Measurements from ENCODE around the gene SUMF1.

SUMF1 gene

GRCh38 chr3:4491855-4492207 is 24.8 kb upstream of the SUMF1 start:
- TF ChIP-seq POLR2AphosphoS5 (IDR thresholded peaks at IDR 0.05; ENCODE audit: low read depth, low read length) = no peak
- no peak for TF ChIP-seq TAF1 (IDR thresholded peaks at IDR 0.05; ENCODE audit: borderline replicate concordance, insufficient read depth, low read length)
- no peak for TF ChIP-seq FOXP2 (optimal IDR thresholded peaks at IDR 0.05; ENCODE audit: borderline replicate concordance, extremely low read depth, extremely low read length, insufficient read depth)
- no peak for TF ChIP-seq SIN3A (IDR thresholded peaks at IDR 0.05; ENCODE audit: borderline replicate concordance, insufficient read depth, low read length)

GRCh38 chr3:4478261-4478660 is 11.2 kb upstream of the SUMF1 start:
- no peak for TF ChIP-seq FOXP2 (optimal IDR thresholded peaks at IDR 0.05; ENCODE audit: borderline replicate concordance, extremely low read depth, extremely low read length, insufficient read depth)
- TF ChIP-seq REST (IDR thresholded peaks at IDR 0.05; ENCODE audit: insufficient read depth in 1 of 2, low read depth in 2 of 2, low read length in 2 of 2) = no peak
- TF ChIP-seq POLR2AphosphoS5 (IDR thresholded peaks at IDR 0.05; ENCODE audit: low read depth, low read length) = no peak
- TF ChIP-seq SIN3A (IDR thresholded peaks at IDR 0.05; ENCODE audit: borderline replicate concordance, insufficient read depth, low read length) = no peak
- TF ChIP-seq TAF1 (IDR thresholded peaks at IDR 0.05; ENCODE audit: borderline replicate concordance, insufficient read depth, low read length) = no peak

GRCh38 chr3:4476496-4476895 is 9.4 kb upstream of the SUMF1 start:
- TF ChIP-seq TAF1 (IDR thresholded peaks at IDR 0.05; ENCODE audit: borderline replicate concordance, insufficient read depth, low read length) (no peak), REST (IDR thresholded peaks at IDR 0.05; ENCODE audit: insufficient read depth in 1 of 2, low read depth in 2 of 2, low read length in 2 of 2) (no peak), POLR2AphosphoS5 (IDR thresholded peaks at IDR 0.05; ENCODE audit: low read depth, low read length) (no peak)

- no peak for TF ChIP-seq SIN3A (IDR thresholded peaks at IDR 0.05; ENCODE audit: borderline replicate concordance, insufficient read depth, low read length)
- no peak for TF ChIP-seq FOXP2 (optimal IDR thresholded peaks at IDR 0.05; ENCODE audit: borderline replicate concordance, extremely low read depth, extremely low read length, insufficient read depth)
- TF ChIP-seq REST (IDR thresholded peaks at IDR 0.05; ENCODE audit: insufficient read depth in 1 of 2, low read depth in 2 of 2, low read length in 2 of 2) = no peak
- no peak for TF ChIP-seq TAF1 (IDR thresholded peaks at IDR 0.05; ENCODE audit: borderline replicate concordance, insufficient read depth, low read length)
- no peak for TF ChIP-seq POLR2AphosphoS5 (IDR thresholded peaks at IDR 0.05; ENCODE audit: low read depth, low read length)
Measured at GRCh38 chr3:4475804-4476203, 8.7 kb upstream of the SUMF1 start.

GRCh38 chr3:4474683-4475490 is 7.8 kb upstream of the SUMF1 start:
- TF ChIP-seq TAF1 (IDR thresholded peaks at IDR 0.05; ENCODE audit: borderline replicate concordance, insufficient read depth, low read length) (no peak), FOXP2 (optimal IDR thresholded peaks at IDR 0.05; ENCODE audit: borderline replicate concordance, extremely low read depth, extremely low read length, insufficient read depth) (peak; percentile 18)

GRCh38 chr3:4472766-4473165 is 5.7 kb upstream of the SUMF1 start:
- TF ChIP-seq POLR2AphosphoS5 (IDR thresholded peaks at IDR 0.05; ENCODE audit: low read depth, low read length) (no peak), FOXP2 (optimal IDR thresholded peaks at IDR 0.05; ENCODE audit: borderline replicate concordance, extremely low read depth, extremely low read length, insufficient read depth) (no peak), REST (IDR thresholded peaks at IDR 0.05; ENCODE audit: insufficient read depth in 1 of 2, low read depth in 2 of 2, low read length in 2 of 2) (no peak), TAF1 (IDR thresholded peaks at IDR 0.05; ENCODE audit: borderline replicate concordance, insufficient read depth, low read length) (no peak), SIN3A (IDR thresholded peaks at IDR 0.05; ENCODE audit: borderline replicate concordance, insufficient read depth, low read length) (no peak)

All from PFSK-1 (cell line).